Endothelial cell of umbilical vein (primary cell): Measurements from ENCODE around the gene PTGER3. TPM values are rescaled to one million over a fixed set of nuclear protein-coding genes. Genes with fewer than 3 reads are reported as not detected.
A peak's percentile ranks its signal among the peaks of the same experiment; 100 is the strongest.

ENCODE experiments used
- BruUV-seq: library from RNA; stranded (reverse); fragments of 400-500 nt; replicated peaks from 2 replicates; lab custom pipeline; 2021; lab: Mats Ljungman, UMichigan
- CTCF ChIA-PET: fragments of 300-600, 350-600 bp; sonication (Branson Sonifier 250); formaldehyde crosslinking; loops from one replicate; lab custom pipeline; 2021; ENCODE audit warnings: antibody characterized with exemption, inconsistent platforms; lab: Charles Lee
- POLR2A ChIA-PET: fragments of 300-600, 350-600 bp; sonication (Branson Sonifier 250); formaldehyde crosslinking; loops from one replicate; lab custom pipeline; 2021; ENCODE audit warnings: antibody characterized with exemption, inconsistent platforms; lab: Charles Lee
- DNase-seq: peaks from one replicate; pipeline ENCODE4 v3.0.0-alpha.2; 2011; ENCODE audit warnings: low read depth, low spot score
- FAIRE-seq: peaks from 2 replicates; lab custom pipeline; 2011; peaks lifted over from hg19 to GRCh38; lab: Jason Lieb, UNC
- H2AFZ ChIP-seq: 2 replicates; pipeline ENCODE4 v1.6.0; 2012; ENCODE audit warnings: low read depth, low read length, control low read depth, inconsistent platforms
- H3K27ac ChIP-seq: 2 replicates; pipeline ENCODE4 v1.5.1; 2011; ENCODE audit warnings: low read depth, mild to moderate bottlenecking, control low read depth, low read length, moderate library complexity; ENCODE audit not compliant: insufficient read depth
- H3K27me3 ChIP-seq, 2 experiments: 2 replicates each; pipeline versions ENCODE4 v1.6.0 to v1.6.1; 2011; ENCODE audit warnings: low read length in 2 of 2, mixed read lengths in 1 of 2; ENCODE audit not compliant: control insufficient read depth in 2 of 2, insufficient read depth in 2 of 2
- H3K36me3 ChIP-seq, 2 experiments: 2 replicates in 1 of 2; 3 replicates in 1 of 2; pipeline ENCODE4 v1.5.1; 2011; ENCODE audit warnings: low read length in 2 of 2, mild to moderate bottlenecking in 1 of 2, moderate library complexity in 1 of 2; ENCODE audit not compliant: control insufficient read depth in 2 of 2, insufficient read depth in 2 of 2; ENCODE audit errors: extremely low read depth in 1 of 2
- H3K4me1 ChIP-seq: 3 replicates; pipeline ENCODE4 v1.5.1; 2011; ENCODE audit warnings: mild to moderate bottlenecking, low read length; ENCODE audit not compliant: control insufficient read depth, insufficient read depth; ENCODE audit errors: extremely low read depth
- H3K4me2 ChIP-seq: 2 replicates; pipeline ENCODE4 v1.6.1; 2011; ENCODE audit warnings: low read length, control low read depth, mixed read lengths; ENCODE audit not compliant: insufficient read depth
- H3K4me3 ChIP-seq, 3 experiments: fragments of 200-600 bp in 1 of 3; sonication (generic), shearing (Covaris generic) in 1 of 3; replicated peaks in 1 of 3; 2 replicates each; pipeline ENCODE4 v1.5.1; 2011 to 2016; ENCODE audit warnings: control low read depth in 3 of 3, low read length in 3 of 3, mild to moderate bottlenecking in 2 of 3, inconsistent platforms in 1 of 3, low read depth in 1 of 3, moderate library complexity in 1 of 3; ENCODE audit not compliant: insufficient read depth in 1 of 3
- H3K79me2 ChIP-seq: 2 replicates; pipeline ENCODE4 v1.6.0; 2012; ENCODE audit warnings: low read length, inconsistent platforms; ENCODE audit not compliant: control insufficient read depth, insufficient read depth
- H3K9ac ChIP-seq: replicated peaks from 2 replicates; pipeline ENCODE3; 2011; ENCODE audit warnings: low read length, control low read depth; ENCODE audit not compliant: insufficient read depth; ENCODE audit errors: extremely low read depth
- H3K9me1 ChIP-seq: replicated peaks from 3 replicates; pipeline ENCODE4 v1.6.0; 2011; ENCODE audit warnings: mild to moderate bottlenecking, low read length; ENCODE audit not compliant: control insufficient read depth, insufficient read depth; ENCODE audit errors: extremely low read depth
- H3K9me3 ChIP-seq: replicated peaks from 2 replicates; pipeline ENCODE4 v1.5.1; 2012; ENCODE audit warnings: low read length, inconsistent platforms; ENCODE audit not compliant: control insufficient read depth, insufficient read depth
- H4K20me1 ChIP-seq: replicated peaks from 2 replicates; pipeline ENCODE3; 2011; ENCODE audit warnings: mild to moderate bottlenecking, low read length; ENCODE audit not compliant: control insufficient read depth, insufficient read depth; ENCODE audit errors: extremely low read depth
- CTCF ChIP-seq, 2 donors: IDR thresholded peaks; 1 replicate in 1 of 2; 2 replicates in 1 of 2; pipeline ENCODE4 v1.5.1; 2011; ENCODE audit warnings: low read length in 2 of 2, mild to moderate bottlenecking in 2 of 2, moderate library complexity in 2 of 2, control low read depth in 1 of 2, inconsistent platforms in 1 of 2, low read depth in 1 of 2; ENCODE audit not compliant: insufficient read depth in 1 of 2; ENCODE audit errors: extremely low read depth in 1 of 2
- EZH2 ChIP-seq: IDR thresholded peaks from 2 replicates; pipeline ENCODE4 v1.6.1; 2012; ENCODE audit warnings: borderline replicate concordance, low read depth, mild to moderate bottlenecking, moderate library complexity, low read length, inconsistent platforms; ENCODE audit not compliant: severe bottlenecking
- FOS ChIP-seq: IDR thresholded peaks from 2 replicates; pipeline ENCODE4 v1.6.1; 2011; ENCODE audit warnings: mild to moderate bottlenecking, low read length, moderate library complexity, borderline replicate concordance; ENCODE audit not compliant: insufficient read depth
- GATA2 ChIP-seq: IDR thresholded peaks from 2 replicates; pipeline ENCODE4 v1.7.0; 2011; ENCODE audit warnings: low read depth, mild to moderate bottlenecking, moderate library complexity, mixed read lengths, low read length; ENCODE audit not compliant: insufficient read length, insufficient read depth
- JUN ChIP-seq: IDR thresholded peaks from 2 replicates; pipeline ENCODE4 v1.6.1; 2011; ENCODE audit warnings: borderline replicate concordance, low read depth; ENCODE audit not compliant: insufficient read length, insufficient read depth
- MAX ChIP-seq: IDR thresholded peaks from 2 replicates; pipeline ENCODE4 v1.6.1; 2011; ENCODE audit not compliant: insufficient read depth, insufficient read length
- MYC ChIP-seq: IDR thresholded peaks from one replicate; pipeline ENCODE4 v1.6.1; 2011; ENCODE audit warnings: mild to moderate bottlenecking, low read depth, low read length
- POLR2A ChIP-seq: IDR thresholded peaks from 2 replicates; pipeline ENCODE4 v1.6.1; 2012; ENCODE audit warnings: low read depth, mild to moderate bottlenecking, control low read depth, low read length
- POLR2AphosphoS5 ChIP-seq: IDR thresholded peaks from 2 replicates; pipeline ENCODE4 v1.6.1; 2012; ENCODE audit warnings: low read depth, mild to moderate bottlenecking, control low read depth, low read length, moderate library complexity; ENCODE audit not compliant: insufficient read depth
- dilution Hi-C: fragments of 300-500 bp; cut with MboI; formaldehyde crosslinking; loops from one replicate; pipeline ENCODE4 v1.15.0; 2019; ENCODE audit warnings: low sequenced_read_pairs; ENCODE audit not compliant: extremely low pct_ligation_motif_present
- intact Hi-C: fragments of 100-400 bp; cut with micrococcal nuclease; formaldehyde crosslinking; loops from one replicate; pipeline ENCODE4 v1.10.0; 2022
- polyA plus RNA-seq, 4 experiments: library from polyadenylated mRNA; depleted of rRNA in 3 of 4; stranded (reverse) in 3 of 4; unstranded in 1 of 4; fragments of >200 nt; gene quantifications; 2 replicates each; pipeline versions ENCODE4 v1.2.1 to v1.2.3, GENCODE V29; 2011 to 2012; ENCODE audit warnings: missing spikeins in 1 of 4
- total RNA-seq: library from RNA; stranded (reverse); gene quantifications from 2 replicates; pipeline ENCODE4 v1.2.3, GENCODE V29; 2021

PTGER3 gene
- total and polyA plus RNA-seq, 2 donors (not counting 3 experiments of a cell fraction or from before 2014, with no cell fraction given) = 0.01 TPM; not detected in 1

- H3K4me1 ChIP-seq = peaks cover 12% of the 10 kb centered on the region
- dilution Hi-C loops = no loop called here
- no peak overlapping the region for H3K9ac ChIP-seq
- no peak overlapping the region for H2AFZ ChIP-seq
- no peaks in the 10 kb centered on the region for H3K9me1 ChIP-seq
- H3K79me2 ChIP-seq = peaks cover 53% of the 10 kb centered on the region
- intact Hi-C loops = no loop called here
- H3K27ac ChIP-seq = no peak overlapping the region
- no peak overlapping the region for H3K4me3 ChIP-seq
- no TSS peak for BruUV-seq
- DNase-seq = peak; percentile 27
- CTCF ChIA-PET = interaction anchor here (0.7 to 1.4 kb wide), 3 partner anchors 10 to 25 kb away, joined by 3 to 6 read pairs (median 4); no protein-coding TSS in a partner anchor
- H3K4me2 ChIP-seq = peak overlapping the region; percentile 16
- H3K27me3 ChIP-seq = no peaks in the 10 kb centered on the region
- TF ChIP-seq JUN (no peak), FOS (peak; percentile 26), EZH2 (no peak), GATA2 (no peak), MAX (no peak), MYC (no peak), POLR2AphosphoS5 (no peak), POLR2A (no peak)
- H3K36me3 ChIP-seq = peaks cover 6 to 40% of the 10 kb centered on the region in 2 experiments
- POLR2A ChIA-PET = no interaction called here
- H4K20me1 ChIP-seq = peaks cover 9% of the 10 kb centered on the region
- no peak for FAIRE-seq
- no peaks in the 10 kb centered on the region for H3K9me3 ChIP-seq
Observed at GRCh38 chr1:71074681-71075080, 27.1 kb upstream of the PTGER3 start.

GRCh38 chr1:71072273-71072672 lies 24.7 kb upstream of the PTGER3 start:
- Histone ChIP-seq H4K20me1 (peaks cover 9% of the 10 kb centered on the region), H3K36me3 (peaks cover 8 to 47% of the 10 kb centered on the region in 2 experiments), H3K79me2 (peaks cover 30% of the 10 kb centered on the region), H3K27me3 (no peaks in the 10 kb centered on the region), H3K9me3 (no peaks in the 10 kb centered on the region), H3K27ac (no peak overlapping the region), H3K4me1 (no peaks in the 10 kb centered on the region), H3K9me1 (no peaks in the 10 kb centered on the region), H2AFZ (no peak overlapping the region), H3K4me3 (no peak overlapping the region), H3K9ac (no peak overlapping the region), H3K4me2 (no peak overlapping the region)
- no peak for FAIRE-seq
- intact Hi-C loops = no loop called here
- dilution Hi-C loops = no loop called here
- no TSS peak for BruUV-seq
- ChIA-PET CTCF (no interaction called here), POLR2A (no interaction called here)
- TF ChIP-seq MYC = no peak
- no peak for TF ChIP-seq GATA2
- no peak for TF ChIP-seq CTCF (IDR thresholded peaks at IDR 0.05; ENCODE audit: extremely low read depth in 1 of 2, insufficient read depth in 1 of 2, low read depth in 1 of 2, low read length in 2 of 2)
- TF ChIP-seq JUN = no peak
- TF ChIP-seq MAX = no peak
- TF ChIP-seq POLR2AphosphoS5 = no peak
- no peak for TF ChIP-seq POLR2A
- TF ChIP-seq FOS = no peak
- no peak for DNase-seq
